HEK293 (cell line): ENCODE results near the gene SYNGR3.
A peak's percentile ranks its signal among the peaks of the same experiment; 100 is the strongest.

Source experiments
- CTCF ChIA-PET: fragments of 350-600 bp; formaldehyde crosslinking; extraction: SDS; loops from one replicate; lab custom pipeline; 2021; ENCODE audit warnings: antibody characterized with exemption; lab: Yijun Ruan, JAX
- POLR2A ChIA-PET: fragments of 300-600 bp; formaldehyde crosslinking; extraction: SDS; loops from one replicate; lab custom pipeline; 2020; ENCODE audit warnings: antibody characterized with exemption, inconsistent platforms; lab: Yijun Ruan, JAX
- H3K27ac ChIP-seq: fragments of 200-500 bp; sonication (Bioruptor generic); 2 replicates; pipeline ENCODE4 v1.5.1; 2014; ENCODE audit warnings: low read depth, low read length, control low read depth, inconsistent platforms; ENCODE audit errors: extremely low read depth
- H3K36me3 ChIP-seq, 2 experiments: fragments of 200-500 bp in 1 of 2; sonication (Bioruptor generic) in 1 of 2; 1 replicate in 1 of 2; 2 replicates in 1 of 2; pipeline ENCODE4 v1.5.1; 2014 to 2017; ENCODE audit warnings: inconsistent platforms in 2 of 2, low read length in 2 of 2; ENCODE audit not compliant: control insufficient read depth in 2 of 2, insufficient read depth in 1 of 2
- H3K4me1 ChIP-seq: fragments of 200-500 bp; sonication (Bioruptor generic); 2 replicates; pipeline ENCODE4 v1.5.1; 2014; ENCODE audit warnings: mild to moderate bottlenecking, low read length, inconsistent platforms; ENCODE audit not compliant: control insufficient read depth, insufficient read depth
- H3K4me3 ChIP-seq: 2 replicates; pipeline ENCODE4 v1.5.1; 2011; ENCODE audit warnings: low read depth, mild to moderate bottlenecking, control low read depth, low read length, moderate library complexity
- H3K9me3 ChIP-seq: fragments of 200-500 bp; sonication (Bioruptor generic); 2 replicates; pipeline ENCODE4 v1.5.1; 2014; ENCODE audit warnings: low read depth, low read length, inconsistent platforms; ENCODE audit not compliant: control insufficient read depth, insufficient read depth
- GLIS1 ChIP-seq: fragments of 450-650 bp; formaldehyde crosslinking; IDR thresholded peaks from 2 replicates; pipeline ENCODE4 v1.5.1; 2016; ENCODE audit warnings: missing biosample characterization, missing genetic modification characterization
- IKZF3 ChIP-seq: fragments of 450-650 bp; IDR thresholded peaks from 2 replicates; pipeline ENCODE4 v1.5.0; 2018; ENCODE audit warnings: missing biosample characterization, mild to moderate bottlenecking, missing genetic modification characterization, moderate library complexity
- OSR2 ChIP-seq: fragments of 450-650 bp; formaldehyde crosslinking; IDR thresholded peaks from 2 replicates; pipeline ENCODE4 v1.5.1; 2016; ENCODE audit warnings: missing biosample characterization, missing genetic modification characterization
- PRDM1 ChIP-seq: fragments of 450-650 bp; formaldehyde crosslinking; IDR thresholded peaks from 2 replicates; pipeline ENCODE4; 2016; ENCODE audit warnings: missing biosample characterization, missing genetic modification characterization
- PRDM2 ChIP-seq: fragments of 450-650 bp; formaldehyde crosslinking; IDR thresholded peaks from 2 replicates; pipeline ENCODE4 v1.5.1; 2016; ENCODE audit warnings: missing biosample characterization, missing genetic modification characterization, borderline replicate concordance
- REPIN1 ChIP-seq: fragments of 450-650 bp; formaldehyde crosslinking; IDR thresholded peaks from 2 replicates; pipeline ENCODE4 v1.5.1; 2017; ENCODE audit warnings: missing biosample characterization, missing genetic modification characterization, low read depth
- WT1 ChIP-seq: fragments of 450-650 bp; formaldehyde crosslinking; IDR thresholded peaks from 2 replicates; pipeline ENCODE4 v1.5.1; 2016; ENCODE audit warnings: missing biosample characterization, missing genetic modification characterization
- ZEB2 ChIP-seq: fragments of 450-650 bp; formaldehyde crosslinking; IDR thresholded peaks from 2 replicates; pipeline ENCODE4 v1.5.1; 2016; ENCODE audit warnings: missing biosample characterization, missing genetic modification characterization
- ZNF133 ChIP-seq: fragments of 450-650 bp; formaldehyde crosslinking; IDR thresholded peaks from 2 replicates; pipeline ENCODE4 v1.5.1; 2016; ENCODE audit warnings: missing biosample characterization, missing genetic modification characterization
- ZNF157 ChIP-seq: fragments of 450-650 bp; formaldehyde crosslinking; IDR thresholded peaks from 2 replicates; pipeline ENCODE4 v1.5.1; 2016; ENCODE audit warnings: missing biosample characterization, missing genetic modification characterization
- ZNF211 ChIP-seq: fragments of 450-650 bp; formaldehyde crosslinking; IDR thresholded peaks from 2 replicates; pipeline ENCODE4 v1.5.1; 2016; ENCODE audit warnings: low read depth, missing biosample characterization, missing genetic modification characterization
- ZNF221 ChIP-seq: fragments of 450-650 bp; formaldehyde crosslinking; IDR thresholded peaks from 2 replicates; pipeline ENCODE4 v1.5.1; 2017; ENCODE audit warnings: missing biosample characterization, missing genetic modification characterization, borderline replicate concordance
- ZNF274 ChIP-seq, 2 experiments: fragments of 200-500 bp in 1 of 2; fragments of 450-650 bp in 1 of 2; sonication (Bioruptor generic) in 1 of 2; formaldehyde crosslinking in 1 of 2; IDR thresholded peaks; 2 replicates each; pipeline versions ENCODE4 v1.5.1 to v1.6.1; 2014 to 2016; ENCODE audit warnings: borderline replicate concordance in 1 of 2, inconsistent platforms in 1 of 2, low read length in 1 of 2, missing biosample characterization in 1 of 2, missing genetic modification characterization in 1 of 2
- ZNF423 ChIP-seq: fragments of 450-650 bp; formaldehyde crosslinking; IDR thresholded peaks from 2 replicates; pipeline ENCODE4 v1.5.1; 2016; ENCODE audit warnings: missing biosample characterization, missing genetic modification characterization
- ZNF626 ChIP-seq: fragments of 450-650 bp; sonication (Bioruptor Pico); formaldehyde crosslinking; IDR thresholded peaks from 2 replicates; pipeline ENCODE4 v1.5.1; 2018; ENCODE audit warnings: missing biosample characterization, missing genetic modification characterization, inconsistent platforms
- ZNF639 ChIP-seq: fragments of 450-650 bp; formaldehyde crosslinking; IDR thresholded peaks from 2 replicates; pipeline ENCODE4 v1.5.1; 2016; ENCODE audit warnings: missing biosample characterization, missing genetic modification characterization
- ZNF768 ChIP-seq: fragments of 450-650 bp; formaldehyde crosslinking; IDR thresholded peaks from 2 replicates; pipeline ENCODE4 v1.5.1; 2018; ENCODE audit warnings: missing biosample characterization, mild to moderate bottlenecking, missing genetic modification characterization
- ZSCAN16 ChIP-seq: fragments of 450-650 bp; formaldehyde crosslinking; IDR thresholded peaks from 2 replicates; pipeline ENCODE4 v1.5.1; 2016; ENCODE audit warnings: missing biosample characterization, missing genetic modification characterization
- ZXDB ChIP-seq: fragments of 450-650 bp; formaldehyde crosslinking; IDR thresholded peaks from 2 replicates; pipeline ENCODE4 v1.5.1; 2016; ENCODE audit warnings: missing biosample characterization, missing genetic modification characterization

The SYNGR3 gene

GRCh38 chr16:2025251-2025650, 35.5 kb downstream of the SYNGR3 start:
- Histone ChIP-seq H3K9me3 (no peaks in the 10 kb centered on the region), H3K27ac (no peak overlapping the region), H3K4me3 (no peak overlapping the region), H3K4me1 (peaks cover 3% of the 10 kb centered on the region; the same call in 1 of the 2 replicates), H3K36me3 (peaks cover 0 to 4% of the 10 kb centered on the region in 2 experiments; a peak in 1 of 3 replicates)
- TF ChIP-seq OSR2 (tag by site-specific recombination) (no peak), WT1 (tag by site-specific recombination) (no peak), ZNF133 (no peak), ZSCAN16 (tag by site-specific recombination) (no peak)
- POLR2A ChIA-PET, result interaction anchor here (1.3 kb wide), 1 partner anchor 130 kb away, joined by 5 read pairs; the partner anchor contains the start of gene TRAF7
- CTCF ChIA-PET, result interaction anchor here (0.6 kb wide), 1 partner anchor 41 kb away, joined by 4 read pairs; no protein-coding TSS in a partner anchor

GRCh38 chr16:2025878-2026460, 36.2 kb downstream of the SYNGR3 start:
- TF ChIP-seq IKZF3 (tag by site-specific recombination) (no peak), GLIS1 (tag by site-specific recombination) (0 out of 2 replicates have a peak, but pooled peaks have one; percentile 10), ZNF221 (tag by site-specific recombination) (no peak)
- Histone ChIP-seq H3K9me3 (no peaks in the 10 kb centered on the region), H3K4me1 (peaks cover 3% of the 10 kb centered on the region; the same call in 1 of the 2 replicates), H3K27ac (peak overlapping the region; percentile 31; the same call in 1 of the 2 replicates), H3K36me3 (peaks cover 0 to 4% of the 10 kb centered on the region in 2 experiments; a peak in 1 of 3 replicates), H3K4me3 (no peak overlapping the region)
- ChIA-PET POLR2A (interaction anchor here (0.6 to 2.6 kb wide), 3 partner anchors 21 to 129 kb away, joined by 5 to 15 read pairs (median 6); partner anchors contain the start of genes NTHL1, TRAF7 and TSC2), CTCF (no interaction called here)

- ChIA-PET CTCF (interaction anchor here (1.4 to 2.1 kb wide), 2 partner anchors 10 to 114 kb away, joined by 5 to 10 read pairs; no protein-coding TSS in a partner anchor), POLR2A (interaction anchor here (0.5 to 2.6 kb wide), 4 partner anchors 12 to 129 kb away, joined by 3 to 15 read pairs (median 6); partner anchors contain the start of genes NTHL1, TRAF7 and TSC2)
- H3K27ac ChIP-seq, result peak within 1 kb of the TSS; percentile 31
- peaks cover 3% of the 10 kb centered on the region; the same call in 1 of the 2 replicates for H3K4me1 ChIP-seq
- peak within 1 kb of the TSS; percentile 42 for H3K4me3 ChIP-seq
- H3K9me3 ChIP-seq, result no peaks in the 10 kb centered on the region
- peaks cover 0 to 4% of the 10 kb centered on the region in 2 experiments; a peak in 1 of 3 replicates for H3K36me3 ChIP-seq
- TF ChIP-seq REPIN1 (tag by site-specific recombination) (no peak), ZNF423 (tag by site-specific recombination) (no peak), ZNF768 (no peak), PRDM1 (tag by site-specific recombination) (no peak), ZNF157 (tag by site-specific recombination) (no peak), ZEB2 (tag by site-specific recombination) (no peak), PRDM2 (tag by site-specific recombination) (no peak), ZNF626 (tag by site-specific recombination) (no peak), ZXDB (tag by site-specific recombination) (no peak), ZNF274 (IDR thresholded peaks at IDR 0.05; ENCODE audit: low read length) (no peak), ZNF274 (tag by site-specific recombination; IDR thresholded peaks at IDR 0.05; ENCODE audit: borderline replicate concordance) (no peak), ZNF211 (no peak), ZNF639 (tag by site-specific recombination) (no peak)
Observed at GRCh38 chr16:2026461-2027023, 36.8 kb downstream of the SYNGR3 start, which contains the start of gene NHERF2. TSS of gene NHERF2 (plus strand) at chr16:2026902. CDS start at chr16:2027006, 104 bp downstream.
